Measurements from ENCODE around the gene PFKL.

Gene PFKL

GRCh38 chr21:44345495-44345894 lies 45.6 kb downstream of the PFKL start:
- no peak overlapping the region for H3K4me3 ChIP-seq (ENCODE audit: low read depth, low read length)
- DNase-seq (ENCODE audit: low read depth) = no peak
- TF ChIP-seq POLR2A (IDR thresholded peaks at IDR 0.05; ENCODE audit: extremely low read depth, insufficient read length) (no peak), MYC (IDR thresholded peaks at IDR 0.05; ENCODE audit: low read depth, low read length) (no peak), CTCF (IDR thresholded peaks at IDR 0.05; ENCODE audit: low read depth, low read length) (no peak), MAX (IDR thresholded peaks at IDR 0.05; ENCODE audit: low read depth, low read length) (no peak)

GRCh38 chr21:44347911-44348451 lies 48.1 kb downstream of the PFKL start:
- DNase-seq (ENCODE audit: low read depth) = peak; percentile 6
- no peak overlapping the region for H3K4me3 ChIP-seq (ENCODE audit: low read depth, low read length)
- no peak for TF ChIP-seq MAX (IDR thresholded peaks at IDR 0.05; ENCODE audit: low read depth, low read length)
- TF ChIP-seq POLR2A (IDR thresholded peaks at IDR 0.05; ENCODE audit: extremely low read depth, insufficient read length) = no peak
- no peak for TF ChIP-seq CTCF (IDR thresholded peaks at IDR 0.05; ENCODE audit: low read depth, low read length)
- TF ChIP-seq MYC (IDR thresholded peaks at IDR 0.05; ENCODE audit: low read depth, low read length) = no peak

- TF ChIP-seq CTCF (IDR thresholded peaks at IDR 0.05; ENCODE audit: low read depth, low read length) (no peak), POLR2A (IDR thresholded peaks at IDR 0.05; ENCODE audit: extremely low read depth, insufficient read length) (no peak), MAX (IDR thresholded peaks at IDR 0.05; ENCODE audit: low read depth, low read length) (no peak), MYC (IDR thresholded peaks at IDR 0.05; ENCODE audit: low read depth, low read length) (no peak)
- no peak for DNase-seq (ENCODE audit: low read depth)
- H3K4me3 ChIP-seq (ENCODE audit: low read depth, low read length) = no peak overlapping the region
Observed at GRCh38 chr21:44348861-44349260, 49.0 kb downstream of the PFKL start.

GRCh38 chr21:44349416-44349846 lies 49.6 kb downstream of the PFKL start:
- no peak for DNase-seq (ENCODE audit: low read depth)
- TF ChIP-seq MAX (IDR thresholded peaks at IDR 0.05; ENCODE audit: low read depth, low read length) (no peak), CTCF (IDR thresholded peaks at IDR 0.05; ENCODE audit: low read depth, low read length) (no peak), POLR2A (IDR thresholded peaks at IDR 0.05; ENCODE audit: extremely low read depth, insufficient read length) (no peak), MYC (IDR thresholded peaks at IDR 0.05; ENCODE audit: low read depth, low read length) (no peak)

GRCh38 chr21:44349847-44350772 lies 50.3 kb downstream of the PFKL start:
- no peak for DNase-seq (ENCODE audit: low read depth)
- no peak overlapping the region for H3K4me3 ChIP-seq (ENCODE audit: low read depth, low read length)
- no peak for TF ChIP-seq CTCF (IDR thresholded peaks at IDR 0.05; ENCODE audit: low read depth, low read length)
- TF ChIP-seq MAX (IDR thresholded peaks at IDR 0.05; ENCODE audit: low read depth, low read length) = no peak
- TF ChIP-seq MYC (IDR thresholded peaks at IDR 0.05; ENCODE audit: low read depth, low read length) = no peak
- TF ChIP-seq POLR2A (IDR thresholded peaks at IDR 0.05; ENCODE audit: extremely low read depth, insufficient read length) = no peak

More at GRCh38 chr21:44349416-44349846, 49.6 kb downstream of the PFKL start:
- no peak overlapping the region for H3K4me3 ChIP-seq (ENCODE audit: low read depth, low read length)

Data from NB4 (cell line).